ENCODE data around the gene SSBP4.

SSBP4 gene

GRCh38 chr19:18428787-18429674 lies 9.8 kb downstream of the SSBP4 start:
- H3K36me3 ChIP-seq (ENCODE audit: insufficient read depth, low read length): no peaks in the 10 kb centered on the region
- peaks cover 12% of the 10 kb centered on the region for H3K4me1 ChIP-seq (ENCODE audit: control insufficient read depth, insufficient read depth, low read length, unreplicated experiment)
- H2AFZ ChIP-seq (ENCODE audit: low read length, unreplicated experiment): no peak overlapping the region
- no peak overlapping the region for H3K4me3 ChIP-seq (ENCODE audit: low read depth, low read length)
- H3K27ac ChIP-seq (ENCODE audit: low read depth, low read length): no peak overlapping the region
- H3K27me3 ChIP-seq (ENCODE audit: insufficient read depth, low read length): no peaks in the 10 kb centered on the region
- H3K79me2 ChIP-seq (ENCODE audit: control insufficient read depth, insufficient read depth, low read length, unreplicated experiment): peaks cover 3% of the 10 kb centered on the region

- no peak overlapping the region for H3K27ac ChIP-seq (ENCODE audit: low read depth, low read length)
- no peaks in the 10 kb centered on the region for H3K79me2 ChIP-seq (ENCODE audit: control insufficient read depth, insufficient read depth, low read length, unreplicated experiment)
- no peaks in the 10 kb centered on the region for H3K27me3 ChIP-seq (ENCODE audit: insufficient read depth, low read length)
- H3K4me1 ChIP-seq (ENCODE audit: control insufficient read depth, insufficient read depth, low read length, unreplicated experiment): peaks cover 12% of the 10 kb centered on the region
- H3K4me3 ChIP-seq (ENCODE audit: low read depth, low read length): no peak overlapping the region
- no peaks in the 10 kb centered on the region for H3K36me3 ChIP-seq (ENCODE audit: insufficient read depth, low read length)
- H2AFZ ChIP-seq (ENCODE audit: low read length, unreplicated experiment): no peak overlapping the region
These were observed 10.7 kb downstream of the SSBP4 start for GRCh38 chr19:18429717-18430416.

- Histone ChIP-seq H3K4me1 (ENCODE audit: control insufficient read depth, insufficient read depth, low read length, unreplicated experiment) (peaks cover 12% of the 10 kb centered on the region), H3K36me3 (ENCODE audit: insufficient read depth, low read length) (no peaks in the 10 kb centered on the region), H3K27me3 (ENCODE audit: insufficient read depth, low read length) (no peaks in the 10 kb centered on the region), H2AFZ (ENCODE audit: low read length, unreplicated experiment) (no peak overlapping the region), H3K27ac (ENCODE audit: low read depth, low read length) (no peak overlapping the region), H3K4me3 (ENCODE audit: low read depth, low read length) (no peak overlapping the region), H3K79me2 (ENCODE audit: control insufficient read depth, insufficient read depth, low read length, unreplicated experiment) (no peaks in the 10 kb centered on the region)
These were observed 11.4 kb downstream of the SSBP4 start for GRCh38 chr19:18430417-18431144.

GRCh38 chr19:18431351-18432197 lies 12.4 kb downstream of the SSBP4 start:
- Histone ChIP-seq H3K27me3 (ENCODE audit: insufficient read depth, low read length) (no peaks in the 10 kb centered on the region), H2AFZ (ENCODE audit: low read length, unreplicated experiment) (no peak overlapping the region), H3K36me3 (ENCODE audit: insufficient read depth, low read length) (no peaks in the 10 kb centered on the region), H3K79me2 (ENCODE audit: control insufficient read depth, insufficient read depth, low read length, unreplicated experiment) (no peaks in the 10 kb centered on the region), H3K27ac (ENCODE audit: low read depth, low read length) (no peak overlapping the region), H3K4me3 (ENCODE audit: low read depth, low read length) (no peak overlapping the region), H3K4me1 (ENCODE audit: control insufficient read depth, insufficient read depth, low read length, unreplicated experiment) (peaks cover 3% of the 10 kb centered on the region)

GRCh38 chr19:18432275-18433014 lies 13.2 kb downstream of the SSBP4 start:
- no peaks in the 10 kb centered on the region for H3K4me1 ChIP-seq (ENCODE audit: control insufficient read depth, insufficient read depth, low read length, unreplicated experiment)
- no peak overlapping the region for H3K4me3 ChIP-seq (ENCODE audit: low read depth, low read length)
- H3K79me2 ChIP-seq (ENCODE audit: control insufficient read depth, insufficient read depth, low read length, unreplicated experiment): no peaks in the 10 kb centered on the region
- H3K27ac ChIP-seq (ENCODE audit: low read depth, low read length): no peak overlapping the region
- no peaks in the 10 kb centered on the region for H3K27me3 ChIP-seq (ENCODE audit: insufficient read depth, low read length)
- H3K36me3 ChIP-seq (ENCODE audit: insufficient read depth, low read length): no peaks in the 10 kb centered on the region
- H2AFZ ChIP-seq (ENCODE audit: low read length, unreplicated experiment): no peak overlapping the region

GRCh38 chr19:18433015-18433691 lies 14.0 kb downstream of the SSBP4 start:
- Histone ChIP-seq H3K4me3 (ENCODE audit: low read depth, low read length) (no peak overlapping the region), H3K79me2 (ENCODE audit: control insufficient read depth, insufficient read depth, low read length, unreplicated experiment) (no peaks in the 10 kb centered on the region), H3K4me1 (ENCODE audit: control insufficient read depth, insufficient read depth, low read length, unreplicated experiment) (no peaks in the 10 kb centered on the region), H3K27me3 (ENCODE audit: insufficient read depth, low read length) (no peaks in the 10 kb centered on the region), H3K27ac (ENCODE audit: low read depth, low read length) (no peak overlapping the region), H2AFZ (ENCODE audit: low read length, unreplicated experiment) (no peak overlapping the region), H3K36me3 (ENCODE audit: insufficient read depth, low read length) (no peaks in the 10 kb centered on the region)

GRCh38 chr19:18433735-18434398 lies 14.7 kb downstream of the SSBP4 start:
- no peaks in the 10 kb centered on the region for H3K36me3 ChIP-seq (ENCODE audit: insufficient read depth, low read length)
- no peak overlapping the region for H2AFZ ChIP-seq (ENCODE audit: low read length, unreplicated experiment)
- H3K27me3 ChIP-seq (ENCODE audit: insufficient read depth, low read length): no peaks in the 10 kb centered on the region
- no peak overlapping the region for H3K4me3 ChIP-seq (ENCODE audit: low read depth, low read length)
- no peak overlapping the region for H3K27ac ChIP-seq (ENCODE audit: low read depth, low read length)
- no peaks in the 10 kb centered on the region for H3K79me2 ChIP-seq (ENCODE audit: control insufficient read depth, insufficient read depth, low read length, unreplicated experiment)
- no peaks in the 10 kb centered on the region for H3K4me1 ChIP-seq (ENCODE audit: control insufficient read depth, insufficient read depth, low read length, unreplicated experiment)

GRCh38 chr19:18434411-18435175 lies 15.4 kb downstream of the SSBP4 start:
- Histone ChIP-seq H2AFZ (ENCODE audit: low read length, unreplicated experiment) (no peak overlapping the region), H3K79me2 (ENCODE audit: control insufficient read depth, insufficient read depth, low read length, unreplicated experiment) (no peaks in the 10 kb centered on the region), H3K36me3 (ENCODE audit: insufficient read depth, low read length) (no peaks in the 10 kb centered on the region), H3K4me1 (ENCODE audit: control insufficient read depth, insufficient read depth, low read length, unreplicated experiment) (peaks cover 4% of the 10 kb centered on the region), H3K27ac (ENCODE audit: low read depth, low read length) (no peak overlapping the region), H3K4me3 (ENCODE audit: low read depth, low read length) (no peak overlapping the region), H3K27me3 (ENCODE audit: insufficient read depth, low read length) (no peaks in the 10 kb centered on the region)
